GM10248 (cell line): ENCODE results near the gene CYP4A22.
"Not testable (repeated sequence)": the region's sequence is repeated elsewhere in the genome, so short reads cannot be mapped to it uniquely, and the experiment has no call there.

Experiments used
- CTCF ChIA-PET: fragments of 300-600 bp; sonication (Branson Sonifier 250); formaldehyde crosslinking; extraction: SDS; loops from one replicate; lab custom pipeline; 2021; ENCODE audit warnings: antibody characterized with exemption; lab: Yijun Ruan, JAX
- POLR2A ChIA-PET: fragments of 350-650 bp; sonication (Branson Sonifier 250); formaldehyde crosslinking; extraction: SDS; loops from one replicate; lab custom pipeline; 2020; ENCODE audit warnings: antibody characterized with exemption; lab: Yijun Ruan, JAX
- DNase-seq: peaks from one replicate; pipeline ENCODE4 v3.0.0; 2012; ENCODE audit errors: extremely low spot score
- TF ChIP-seq, protein P1 (sequence below): IDR thresholded peaks from 2 replicates; pipeline ENCODE4 v1.5.1; 2012; ENCODE audit warnings: mild to moderate bottlenecking, low read depth; ENCODE audit errors: extremely low read depth, missing control alignments, control extremely low read depth

Gene CYP4A22

DNA sequence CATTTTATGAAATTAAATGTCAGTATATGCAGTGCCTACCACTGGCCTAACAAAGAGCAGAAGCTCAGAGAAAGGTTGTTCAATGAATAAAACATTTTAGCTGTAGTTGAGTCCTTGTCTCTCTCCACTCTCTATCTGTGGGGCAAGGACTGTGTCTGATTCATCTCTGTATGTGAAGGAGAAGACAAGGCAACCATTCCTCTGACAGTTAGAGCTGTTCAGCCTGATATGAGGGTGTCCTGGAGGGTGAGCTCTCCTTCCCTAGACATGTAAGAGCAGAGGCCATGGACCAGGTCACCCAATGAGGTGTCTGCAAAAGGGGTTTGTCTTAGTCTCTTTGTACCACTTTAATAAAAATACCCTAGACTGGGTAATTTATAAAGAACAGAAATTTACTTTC is 57.1 kb downstream of the CYP4A22 start:
- ChIA-PET POLR2A (no interaction called here), CTCF (interaction anchor here (1.1 to 6.8 kb wide), 13 partner anchors 8 to 521 kb away, joined by 3 to 192 read pairs (median 12); partner anchors contain the start of gene FOXD2)

DNA sequence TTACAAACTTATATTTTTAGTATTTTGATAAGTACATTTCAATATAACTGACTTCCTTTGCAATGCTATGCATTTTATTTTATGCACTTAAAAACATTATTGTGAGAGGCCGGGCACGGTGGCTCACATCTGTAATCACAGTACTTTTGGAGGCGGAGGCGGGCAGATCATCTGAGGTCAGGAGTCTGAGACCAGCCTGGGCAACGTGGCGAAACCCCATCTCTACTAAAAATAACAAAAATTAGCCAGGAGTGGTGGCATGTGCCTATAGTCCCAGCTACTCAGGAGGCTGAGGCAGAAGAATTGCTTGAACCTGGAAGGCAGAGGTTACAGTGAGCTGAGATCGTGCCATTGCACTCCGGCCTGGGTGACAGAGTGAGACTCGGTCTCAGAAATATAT is 58.7 kb downstream of the CYP4A22 start:
- DNase-seq, POLR2A ChIA-PET: not testable (repeated sequence)
- CTCF ChIA-PET, result interaction anchor here (0.9 to 4.5 kb wide), 4 partner anchors 17 to 240 kb away, joined by 3 to 54 read pairs (median 4); no protein-coding TSS in a partner anchor

More for the DNA sequence above, 57.1 kb downstream of the CYP4A22 start:
- TF ChIP-seq, protein P1, sequence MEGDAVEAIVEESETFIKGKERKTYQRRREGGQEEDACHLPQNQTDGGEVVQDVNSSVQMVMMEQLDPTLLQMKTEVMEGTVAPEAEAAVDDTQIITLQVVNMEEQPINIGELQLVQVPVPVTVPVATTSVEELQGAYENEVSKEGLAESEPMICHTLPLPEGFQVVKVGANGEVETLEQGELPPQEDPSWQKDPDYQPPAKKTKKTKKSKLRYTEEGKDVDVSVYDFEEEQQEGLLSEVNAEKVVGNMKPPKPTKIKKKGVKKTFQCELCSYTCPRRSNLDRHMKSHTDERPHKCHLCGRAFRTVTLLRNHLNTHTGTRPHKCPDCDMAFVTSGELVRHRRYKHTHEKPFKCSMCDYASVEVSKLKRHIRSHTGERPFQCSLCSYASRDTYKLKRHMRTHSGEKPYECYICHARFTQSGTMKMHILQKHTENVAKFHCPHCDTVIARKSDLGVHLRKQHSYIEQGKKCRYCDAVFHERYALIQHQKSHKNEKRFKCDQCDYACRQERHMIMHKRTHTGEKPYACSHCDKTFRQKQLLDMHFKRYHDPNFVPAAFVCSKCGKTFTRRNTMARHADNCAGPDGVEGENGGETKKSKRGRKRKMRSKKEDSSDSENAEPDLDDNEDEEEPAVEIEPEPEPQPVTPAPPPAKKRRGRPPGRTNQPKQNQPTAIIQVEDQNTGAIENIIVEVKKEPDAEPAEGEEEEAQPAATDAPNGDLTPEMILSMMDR, result no peak
- DNase-seq, result no peak

DNA sequence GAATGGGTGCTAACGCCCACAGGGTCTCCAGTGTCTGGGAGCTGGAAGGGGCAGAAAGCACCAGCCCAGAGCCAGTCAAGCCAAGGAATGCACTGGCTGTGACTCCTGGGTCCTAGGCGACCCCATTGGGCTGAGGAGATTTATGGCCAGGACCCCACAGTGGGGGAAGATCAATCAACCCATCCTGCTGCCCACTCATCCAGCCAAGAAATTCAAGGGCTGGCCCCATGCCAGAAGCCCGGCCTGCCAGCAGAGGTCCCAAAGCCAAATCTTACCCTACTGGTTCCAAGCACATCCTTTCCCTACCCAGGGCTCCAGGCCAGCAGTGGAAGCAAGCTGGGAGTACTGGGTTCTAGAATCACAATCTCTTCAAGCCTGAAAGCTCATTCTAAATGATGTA is 59.4 kb downstream of the CYP4A22 start:
- no peak for DNase-seq
- CTCF ChIA-PET, result interaction anchor here (0.7 to 1.4 kb wide), 5 partner anchors 18 to 241 kb away, joined by 3 to 5 read pairs (median 3); partner anchors contain the start of gene FOXD2
- TF ChIP-seq, protein P1, result no peak
- POLR2A ChIA-PET, result no interaction called here

DNA sequence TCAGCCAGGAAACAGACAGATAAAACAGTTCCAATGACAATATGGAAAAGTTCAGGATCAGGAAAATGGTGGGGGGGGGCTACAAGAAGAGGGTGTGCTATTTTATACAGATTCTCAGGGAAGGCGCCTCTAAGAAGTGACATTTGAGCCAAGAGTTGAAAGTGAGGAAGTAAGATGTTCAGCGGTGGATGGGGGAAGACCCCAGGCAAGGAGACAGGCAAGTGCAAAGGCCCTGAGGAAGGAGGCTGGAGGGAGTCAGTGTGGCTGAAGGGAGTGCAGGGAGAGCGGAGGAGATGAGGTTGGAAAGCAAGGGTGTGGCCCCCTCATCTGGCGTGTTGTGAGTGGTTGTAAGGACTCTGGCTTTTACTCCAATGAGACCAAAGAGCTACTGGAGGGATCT is 61.0 kb downstream of the CYP4A22 start:
- TF ChIP-seq, protein P1, result no peak
- DNase-seq, result no peak
- CTCF ChIA-PET, result interaction anchor here (4.7 kb wide), 1 partner anchor 19 kb away, joined by 22 read pairs; no protein-coding TSS in a partner anchor
- POLR2A ChIA-PET, result no interaction called here
